ENCODE results near the gene NPAS3.

DNA sequence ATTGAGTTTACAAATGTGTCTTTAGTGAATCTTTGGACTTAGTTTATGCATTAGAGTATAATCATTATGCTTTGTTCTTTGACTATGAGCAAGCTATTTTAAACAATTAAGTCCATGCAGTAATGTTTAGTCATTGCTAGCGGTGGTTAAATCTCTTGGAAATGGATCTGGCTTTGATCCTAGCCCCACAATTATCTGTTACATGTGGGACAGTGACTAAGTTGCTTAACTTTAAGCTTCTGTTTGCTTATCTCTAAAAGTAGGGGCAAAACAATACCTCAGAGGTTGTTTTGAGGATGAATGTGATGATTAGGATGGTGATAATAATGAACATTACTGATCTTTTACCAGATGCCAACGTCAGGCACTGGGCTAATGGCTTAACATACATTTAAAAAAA lies 124.2 kb downstream of the NPAS3 start:
- TF ChIP-seq CTCF (IDR thresholded peaks at IDR 0.05): no peak
- TF ChIP-seq POLR2A (IDR thresholded peaks at IDR 0.05): no peak
